Renal cortex interstitium (tissue), 11 donors: Measurements from ENCODE around the gene ATP6V1A. TPM values are rescaled to one million over a fixed set of nuclear protein-coding genes. Genes with fewer than 3 reads are reported as not detected.

ENCODE experiments used
- DNase-seq, 11 donors: peaks; one replicate each; pipeline ENCODE4 v3.0.0-alpha.2; 2013; ENCODE audit warnings: low read depth in 9 of 11, low spot score in 4 of 11; ENCODE audit errors: extremely low read depth in 1 of 11
- polyA plus RNA-seq, 3 donors: library from polyadenylated mRNA; unstranded; fragments of 120-200 nt; gene quantifications; one replicate each; pipeline ENCODE4 v1.2.1, GENCODE V29; 2013; ENCODE audit not compliant: insufficient read length in 3 of 3

ATP6V1A gene
- polyA plus RNA-seq, 3 donors: 82.2 to 97.0 (median 91.5) TPM

DNA sequence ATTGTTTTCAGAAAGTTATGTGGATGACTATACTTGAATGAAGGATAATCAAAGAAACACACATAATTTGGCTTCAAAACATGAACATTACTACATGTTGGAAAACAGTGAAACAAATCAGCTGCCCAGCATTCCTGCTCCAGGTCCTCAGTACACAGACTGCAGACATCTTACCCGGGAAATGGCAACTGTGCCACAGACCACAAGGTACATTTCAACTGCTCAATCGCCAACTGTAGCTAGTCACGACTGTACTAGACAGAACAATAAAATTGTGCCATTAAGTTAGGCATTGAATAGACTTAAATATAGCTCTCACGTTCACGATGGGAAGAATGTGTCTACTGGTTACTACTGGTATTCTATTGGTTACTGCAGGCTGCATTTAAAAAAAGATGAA is 5.7 kb upstream of the ATP6V1A start:
- DNase-seq: no peak

DNA sequence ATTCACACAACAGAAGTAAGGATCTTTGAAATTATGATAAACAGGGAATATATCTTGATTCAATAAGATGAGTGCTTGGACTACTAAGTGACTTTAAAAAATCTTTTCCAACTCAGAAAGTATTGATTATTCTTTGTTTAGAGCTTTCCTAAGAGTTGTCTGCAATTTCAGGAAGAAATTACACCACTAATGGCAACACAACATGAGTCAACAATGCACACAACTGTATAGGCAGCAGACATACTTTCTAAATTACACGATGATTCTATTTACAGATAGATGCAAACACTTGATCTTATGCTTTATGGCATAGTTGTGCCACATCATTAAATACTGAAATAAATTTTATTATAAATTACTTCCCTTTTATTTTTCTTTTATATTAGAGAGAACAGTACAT is 5.2 kb upstream of the ATP6V1A start:
- no peak for DNase-seq

DNA sequence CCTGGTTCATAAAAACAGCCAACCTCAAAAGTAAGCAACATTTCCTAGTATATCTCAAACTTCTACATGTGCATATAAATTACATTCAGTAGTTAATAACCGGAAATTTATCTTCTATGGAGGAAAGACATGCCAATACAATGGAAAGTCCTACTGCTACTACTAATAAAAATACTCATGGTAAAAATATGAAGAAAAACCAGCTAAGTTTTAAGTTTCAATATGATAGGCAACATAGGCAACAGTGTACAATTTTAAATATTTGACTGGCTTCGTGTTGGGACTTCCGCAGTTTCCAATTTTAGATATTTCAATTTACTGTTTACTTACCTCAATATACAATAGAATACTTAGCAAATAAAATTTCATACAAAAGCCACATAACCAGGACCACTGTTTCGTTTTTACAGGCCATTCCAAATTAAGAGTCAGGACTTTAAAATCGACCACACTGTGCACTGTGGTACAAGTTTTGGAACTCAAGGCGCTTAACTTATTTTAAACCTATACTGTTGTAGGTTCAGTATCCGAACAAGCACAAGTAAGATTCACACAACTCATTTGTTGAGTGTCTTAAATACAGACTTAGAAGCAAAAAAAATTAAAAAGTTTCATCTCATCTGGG is 3.7 kb upstream of the ATP6V1A start:
- DNase-seq: no peak

DNA sequence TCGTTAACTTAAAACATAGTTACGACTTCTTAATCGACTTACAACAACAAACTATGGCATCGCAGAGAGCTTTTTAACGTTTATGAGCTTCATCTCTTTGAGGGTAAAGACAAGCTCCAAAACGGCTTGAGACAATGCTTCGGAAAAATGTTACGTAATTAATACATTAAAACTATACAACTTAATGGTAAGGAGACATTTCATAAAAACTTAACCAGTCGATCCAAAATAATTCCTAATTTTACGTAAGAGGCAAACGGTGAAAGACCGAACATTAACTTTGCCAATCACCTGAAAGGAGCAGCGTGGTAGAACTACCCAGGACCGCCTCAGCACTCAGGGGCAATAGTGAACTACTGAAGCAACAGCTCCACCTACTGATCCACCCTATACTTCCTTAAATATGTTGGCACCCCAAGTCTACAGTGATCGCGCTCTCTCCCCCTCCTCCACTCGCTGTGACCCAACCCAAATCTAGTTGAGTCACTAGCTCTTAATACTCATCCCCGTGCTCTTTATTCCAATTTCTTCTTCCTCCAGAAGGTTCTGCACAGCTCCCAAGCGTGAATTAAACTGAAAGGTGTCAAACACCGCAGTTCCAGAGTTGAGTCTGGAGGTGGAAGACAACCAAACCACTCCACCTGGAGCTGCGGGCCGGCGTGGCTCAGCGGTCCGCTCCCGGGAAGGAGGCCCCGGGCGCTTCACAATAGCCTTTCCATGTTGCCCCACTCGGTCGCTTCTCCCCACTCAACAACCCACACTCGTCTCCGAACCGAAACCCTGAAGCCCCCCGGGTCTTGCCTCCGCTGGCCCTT is 1.7 kb upstream of the ATP6V1A start:
- peak in 10 of 11 donors; percentile 68 to 93 (median 85) for DNase-seq

DNA sequence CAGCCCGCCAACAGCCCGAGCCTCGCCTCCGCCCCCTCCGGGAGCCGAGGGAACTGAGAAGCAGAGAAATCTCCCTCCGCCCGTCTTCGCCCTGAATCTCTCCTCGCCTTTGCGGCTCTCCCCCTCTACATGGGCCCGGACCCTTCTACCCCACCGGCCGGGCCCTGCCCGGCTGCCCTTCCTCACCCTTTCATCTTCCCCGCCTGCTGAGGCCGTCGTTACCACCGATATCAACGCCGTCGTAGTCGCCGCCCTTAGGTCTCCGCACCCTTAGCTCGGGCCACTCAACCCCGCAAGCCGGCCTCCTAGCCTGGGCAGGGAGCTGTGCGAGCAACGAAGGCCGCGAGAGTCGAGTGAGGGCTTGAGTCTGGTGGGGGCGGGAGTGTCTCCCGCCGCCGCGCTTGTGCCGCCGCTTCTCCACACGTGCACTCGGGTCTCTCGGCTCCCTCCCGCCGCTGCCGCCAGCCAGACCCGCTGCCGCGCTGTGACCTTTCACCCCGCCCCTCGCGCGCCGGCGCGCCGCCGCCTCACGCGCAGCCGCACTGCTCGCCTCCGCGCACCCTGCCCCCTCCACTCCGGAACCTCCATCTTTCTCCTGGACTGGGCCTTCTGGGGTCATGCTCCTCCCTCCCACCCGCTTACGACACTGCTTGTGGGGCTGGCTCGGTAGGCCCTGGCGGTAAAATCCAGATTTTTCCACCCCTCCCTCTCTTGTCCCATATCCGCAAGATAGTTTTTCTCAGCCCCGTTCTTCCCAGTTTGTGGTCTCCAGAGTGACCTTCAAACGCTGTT is 883 bp upstream of the ATP6V1A start, which contains the start of gene NAA50:
TSS of gene NAA50 (minus strand) at position 494 of the 792 bp plus-strand sequence. CDS start at position 194, 300 bp downstream.
- peak; percentile 54 to 93 (median 91) for DNase-seq

DNA sequence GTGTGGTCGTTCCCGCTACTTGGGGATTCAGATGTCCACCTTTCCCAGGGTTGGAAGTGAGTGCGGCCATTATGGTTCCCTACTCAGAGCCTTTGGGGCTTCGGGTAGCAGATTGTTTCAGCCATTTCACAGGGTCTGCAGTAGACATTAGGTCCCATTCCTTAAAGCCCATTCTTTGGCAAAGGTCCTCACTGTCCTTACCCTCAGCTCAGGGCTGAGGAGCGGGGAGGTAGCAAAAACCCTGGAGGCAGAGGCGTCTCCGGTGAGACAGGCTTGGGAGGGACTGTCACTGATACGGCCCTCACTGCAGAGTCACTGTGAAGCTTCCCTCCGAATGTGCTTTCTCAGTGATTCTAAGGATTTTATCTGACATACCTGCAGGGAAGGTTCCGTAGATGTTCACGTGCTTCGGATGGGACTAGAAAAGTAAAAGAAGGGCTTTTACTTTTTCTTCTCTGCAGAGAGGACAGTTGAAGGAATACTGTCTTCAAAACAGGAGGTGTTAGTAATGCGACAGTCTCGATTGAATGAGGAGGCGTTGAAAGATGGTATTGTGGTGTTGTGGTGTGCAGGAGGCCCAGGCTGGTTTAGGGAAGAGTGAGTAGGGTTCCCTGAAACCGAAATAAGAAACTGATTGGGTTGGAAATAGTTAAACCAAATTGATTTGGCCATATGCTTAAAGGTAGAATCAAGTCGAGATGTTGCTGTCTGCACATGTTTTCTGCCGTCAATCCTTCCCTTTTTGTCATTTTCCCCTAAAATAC is 630 bp downstream of the ATP6V1A start:
- peak in 7 of 11 donors; percentile 6 to 41 (median 18) for DNase-seq

DNA sequence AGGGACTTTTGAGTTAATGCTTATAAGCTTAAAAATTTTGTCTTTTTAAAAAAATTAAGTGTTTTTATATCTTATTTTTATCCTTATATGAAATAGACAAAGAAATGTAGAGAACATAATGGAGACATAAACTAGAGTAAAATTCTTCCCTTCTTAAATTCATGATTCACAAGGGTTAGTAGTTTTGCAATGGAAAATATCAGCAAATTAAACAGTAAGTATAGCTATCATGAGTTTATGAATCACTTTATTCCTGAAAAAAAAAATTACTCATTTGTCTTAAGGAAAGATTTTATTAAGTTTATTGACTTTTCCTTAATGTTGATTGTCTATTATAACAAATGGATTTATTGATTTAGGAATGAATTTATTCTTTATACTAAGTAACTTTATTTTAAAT is 4.3 kb downstream of the ATP6V1A start:
- DNase-seq: no peak

DNA sequence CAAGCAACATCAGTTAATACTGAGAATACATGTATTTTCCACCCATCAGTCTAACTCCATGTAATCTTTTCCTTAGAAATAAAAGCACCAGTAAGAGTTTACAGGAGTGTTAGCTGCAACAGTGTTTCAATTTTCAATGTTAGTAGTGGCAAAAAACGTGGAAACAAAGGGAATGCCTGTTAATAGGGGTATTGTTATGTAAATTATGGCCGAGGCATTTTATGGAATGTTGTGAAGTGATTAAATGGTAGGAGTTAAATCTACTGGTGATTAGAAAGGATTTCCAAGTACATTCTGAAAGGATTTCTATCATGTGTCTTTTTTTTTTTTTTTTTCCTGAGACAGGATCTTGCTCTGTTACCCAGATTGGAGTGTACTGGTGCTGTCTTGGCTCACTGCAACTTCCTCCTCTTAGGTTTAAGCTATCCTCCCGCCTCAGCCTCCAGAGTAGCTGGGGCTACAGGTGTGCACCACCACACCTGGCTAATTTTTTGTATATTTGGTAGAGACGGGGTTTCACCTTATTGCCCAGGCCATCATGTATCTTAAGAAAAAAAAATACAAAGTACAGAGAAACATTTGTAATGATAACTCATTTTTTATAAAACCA is 6.6 kb downstream of the ATP6V1A start:
- DNase-seq: no peak

DNA sequence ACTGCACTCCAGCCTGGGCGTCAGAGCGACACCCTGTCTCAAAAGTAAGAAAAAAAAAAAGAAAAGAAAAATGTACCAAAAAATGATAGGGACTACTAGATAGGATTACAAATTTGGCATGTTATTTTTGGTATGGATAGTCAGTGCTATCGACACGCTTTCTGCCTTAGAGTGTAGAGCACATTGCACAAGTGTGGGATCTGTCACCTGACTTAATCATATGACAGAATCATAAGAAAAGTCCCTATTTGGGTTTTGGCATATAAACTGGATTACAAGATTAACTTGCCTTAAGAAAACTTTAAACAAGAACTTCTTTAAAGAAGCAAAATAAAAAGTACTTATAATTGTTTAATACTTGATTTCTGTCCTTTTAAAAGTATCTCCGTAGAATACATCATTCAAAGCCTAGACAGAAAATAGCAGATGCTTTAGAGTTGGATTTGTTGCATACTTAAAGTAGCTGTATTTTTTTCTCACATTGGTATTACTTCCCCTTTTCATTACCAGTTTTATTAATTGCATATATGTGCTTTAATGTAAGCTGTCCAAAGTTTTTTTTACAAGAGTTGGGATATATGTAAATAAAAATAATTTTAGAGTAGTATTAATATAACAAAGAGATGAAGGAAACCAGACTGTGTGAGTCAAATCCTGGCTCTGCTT is 7.8 kb downstream of the ATP6V1A start:
- DNase-seq: no peak

DNA sequence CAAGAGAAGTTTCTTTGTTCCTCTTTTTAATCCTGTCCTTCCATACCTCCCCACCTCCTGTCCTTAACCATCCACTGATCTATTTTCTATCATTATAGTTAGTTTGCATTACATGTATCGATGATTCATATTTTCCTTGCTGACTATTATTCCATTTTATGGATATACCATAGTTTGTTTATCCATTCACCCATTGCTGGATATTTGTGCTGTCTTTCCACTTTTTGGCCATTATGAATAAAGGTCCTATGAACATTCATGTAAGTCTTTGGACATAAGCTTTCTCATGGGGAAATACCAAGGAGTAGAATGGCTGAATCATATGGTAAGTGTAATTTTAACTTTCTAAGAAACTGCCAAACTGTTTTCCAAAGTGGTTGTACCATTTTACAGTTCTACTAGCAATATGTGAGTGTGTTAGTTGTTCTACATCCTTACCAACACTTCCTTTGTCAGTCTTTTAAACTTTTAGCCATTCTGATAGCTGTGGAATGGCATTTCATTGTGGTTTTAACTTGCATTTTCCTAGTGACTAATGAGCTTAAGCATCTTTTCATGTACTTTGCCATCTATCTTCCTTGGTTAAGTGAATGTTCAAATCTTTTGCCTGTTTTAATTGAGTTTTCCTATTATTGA is 11.7 kb downstream of the ATP6V1A start:
- DNase-seq: no peak

DNA sequence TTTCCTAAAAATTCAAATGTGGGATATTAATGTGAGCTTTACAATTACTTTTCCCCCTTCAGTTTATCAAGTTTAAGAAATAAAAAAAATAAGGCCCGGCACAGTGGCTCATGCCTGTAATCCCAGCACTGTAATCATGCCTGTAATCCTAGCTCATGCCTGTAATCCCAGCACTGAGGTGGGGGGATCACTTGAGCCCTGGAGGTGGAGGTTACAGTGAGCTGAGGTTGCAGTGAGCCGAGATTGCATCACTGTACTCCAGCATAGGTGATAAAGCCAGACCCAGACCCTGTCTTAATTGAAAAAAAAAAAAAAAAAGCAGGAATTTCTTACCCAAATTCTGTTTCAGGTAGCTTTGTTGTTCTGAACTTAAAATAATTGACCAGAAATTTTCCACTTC is 17.9 kb downstream of the ATP6V1A start:
- no peak for DNase-seq

DNA sequence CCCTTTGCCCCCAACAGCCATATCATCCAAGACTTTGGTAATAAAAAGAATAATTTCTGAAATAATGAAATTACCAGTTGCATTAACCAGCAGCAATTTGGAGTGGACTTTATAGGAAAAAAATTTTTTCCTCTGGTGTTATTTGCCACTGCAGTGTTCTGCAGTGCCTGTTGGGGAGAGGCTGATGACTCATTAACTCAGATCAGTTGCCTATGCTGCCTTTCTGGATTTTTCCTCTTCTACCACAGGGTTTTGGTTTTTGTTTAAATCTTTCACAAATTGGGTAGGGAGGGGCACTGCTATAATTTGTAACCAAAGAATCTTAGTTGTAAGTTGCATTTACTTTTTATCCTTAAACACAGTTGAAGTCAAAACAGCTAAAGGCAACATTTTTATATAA is 22.7 kb downstream of the ATP6V1A start:
- no peak for DNase-seq

DNA sequence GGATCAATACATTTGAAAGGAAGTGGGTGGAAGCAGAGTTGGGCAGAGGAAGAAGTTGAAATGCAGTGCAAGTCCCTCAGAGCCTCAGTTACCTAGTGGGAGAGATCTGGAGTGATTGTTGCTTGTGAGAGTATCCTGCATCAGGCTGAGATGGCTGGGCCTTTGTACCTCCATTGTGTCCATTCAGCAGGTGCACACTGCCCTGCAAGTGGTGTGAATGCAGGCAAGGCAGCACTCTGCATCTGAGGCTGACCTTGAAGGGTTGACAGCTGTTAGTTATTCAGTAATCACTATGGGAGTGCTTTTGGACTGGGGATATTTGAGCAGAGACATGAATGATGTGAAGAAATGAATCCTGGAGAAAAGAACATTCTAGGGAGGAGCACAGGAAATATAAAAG is 25.2 kb downstream of the ATP6V1A start:
- no peak for DNase-seq

DNA sequence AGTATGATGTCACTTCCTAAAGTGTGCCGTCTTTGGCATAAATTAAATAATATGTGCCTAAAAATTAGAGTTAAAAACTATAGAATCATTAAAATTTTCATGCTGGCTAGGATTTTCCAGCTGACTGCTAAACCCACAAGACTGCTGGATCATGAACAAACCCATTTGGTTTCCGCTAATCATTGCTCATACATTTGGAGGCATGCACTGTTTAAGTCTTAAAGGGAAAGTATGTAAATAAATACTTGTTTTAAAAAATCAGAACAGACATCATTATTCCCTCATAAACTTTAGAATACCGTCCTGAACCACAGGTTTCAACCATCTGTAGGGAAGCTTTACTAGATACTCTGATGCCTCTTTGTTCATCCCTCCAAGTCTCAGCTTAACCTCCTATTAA is 26.5 kb downstream of the ATP6V1A start:
- no peak for DNase-seq

DNA sequence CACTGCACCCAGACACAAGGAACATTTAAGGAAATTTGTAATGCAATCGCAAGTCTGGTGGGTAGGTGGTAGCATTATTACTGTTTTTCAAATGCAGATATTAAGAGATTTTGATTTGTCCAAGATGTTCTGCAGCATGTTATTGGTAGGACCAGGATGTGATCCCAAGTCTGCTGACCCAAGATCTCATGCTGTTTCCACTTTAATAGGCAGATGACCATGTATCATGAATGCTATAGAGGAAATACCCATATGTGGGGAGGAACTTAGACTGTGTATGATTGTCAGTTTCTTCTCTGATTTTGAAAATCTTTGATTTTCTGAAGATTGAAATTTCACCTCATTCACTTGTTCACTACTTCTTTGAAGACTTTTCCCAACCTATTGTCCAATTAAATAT is 28.7 kb downstream of the ATP6V1A start:
- no peak for DNase-seq

DNA sequence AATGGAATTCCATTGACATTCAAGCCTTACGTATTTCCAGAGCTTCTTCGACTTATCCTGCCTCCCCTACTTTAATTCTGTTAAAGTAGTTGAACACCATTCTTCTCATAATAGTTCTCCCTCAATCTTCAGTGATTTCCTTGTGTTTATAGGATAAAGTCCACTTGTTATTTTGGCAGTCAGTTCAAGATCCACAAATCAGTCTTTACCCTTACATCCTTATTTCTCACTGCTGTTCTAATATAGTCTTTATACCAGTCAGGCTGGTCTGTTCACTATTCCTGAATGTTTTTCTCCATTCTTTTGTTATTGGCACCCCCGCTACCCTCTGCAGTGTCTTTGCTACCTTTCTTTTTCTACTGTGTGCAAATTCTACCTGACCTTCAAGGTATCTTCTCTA is 29.7 kb downstream of the ATP6V1A start:
- DNase-seq: no peak

DNA sequence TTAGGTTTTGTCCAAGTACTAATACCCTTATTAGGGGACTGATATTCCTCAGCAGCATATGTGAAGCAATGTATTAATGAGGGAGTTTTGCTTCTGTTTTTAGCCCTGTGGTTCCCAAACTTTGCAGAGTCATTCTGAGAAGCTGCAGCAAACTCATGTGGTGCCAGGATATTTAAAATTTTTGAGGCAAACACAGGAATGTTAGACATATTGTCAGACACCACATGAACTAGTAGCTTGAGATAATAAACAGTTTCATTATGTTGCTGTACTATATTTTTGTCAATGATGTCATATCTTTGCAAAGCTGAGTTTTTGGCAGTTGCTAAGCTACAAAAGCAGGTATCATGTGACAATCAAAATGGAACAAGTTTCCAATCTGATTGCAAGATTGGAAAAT is 36.6 kb downstream of the ATP6V1A start:
- no peak for DNase-seq

DNA sequence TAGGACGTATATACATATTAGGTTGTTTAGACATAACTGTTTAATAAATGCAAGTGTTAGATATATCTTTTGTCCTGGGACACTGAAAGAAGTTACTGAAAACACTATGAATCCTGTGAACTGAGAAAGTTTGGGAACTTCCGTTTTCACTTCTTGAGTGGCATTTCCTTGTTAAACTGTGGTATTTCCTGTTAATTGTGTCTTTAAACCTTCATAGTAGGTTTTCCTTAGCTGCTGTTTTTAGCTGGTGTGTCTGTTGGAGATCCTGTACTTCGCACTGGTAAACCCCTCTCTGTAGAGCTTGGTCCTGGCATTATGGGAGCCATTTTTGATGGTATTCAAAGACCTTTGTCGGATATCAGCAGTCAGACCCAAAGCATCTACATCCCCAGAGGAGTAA is 37.1 kb downstream of the ATP6V1A start:
- DNase-seq: no peak
